AG09319 (cell line): ENCODE measurements around the gene IGSF21.

ENCODE experiments used
- DNase-seq: peaks from one replicate; pipeline ENCODE4 v3.0.0-alpha.2; 2010; ENCODE audit warnings: low read depth; ENCODE audit errors: extremely low read depth
- TF ChIP-seq, protein P1 (sequence below): IDR thresholded peaks from 2 replicates; pipeline ENCODE4 v1.5.1; 2011; ENCODE audit warnings: low read depth, mild to moderate bottlenecking, inconsistent platforms, low read length, moderate library complexity

IGSF21 gene

DNA sequence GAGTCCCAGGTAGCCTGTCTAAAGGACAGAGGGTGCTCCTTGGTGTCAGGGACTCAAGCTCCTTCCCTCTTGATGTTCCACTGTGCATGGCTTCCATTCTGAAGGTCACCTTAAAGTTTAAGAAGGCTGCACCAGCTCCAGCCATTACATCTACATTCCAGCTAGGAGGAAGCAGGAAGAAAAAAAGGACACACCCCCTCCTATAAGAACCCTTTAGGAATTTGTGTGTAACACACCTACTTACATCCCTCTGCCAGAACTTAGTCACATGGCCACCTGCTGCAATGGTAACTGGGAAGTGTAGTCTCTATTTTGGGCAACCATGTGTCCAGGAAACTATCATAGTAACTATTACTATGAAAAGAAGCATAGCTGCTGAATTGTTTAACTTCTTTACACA, 211.5 kb downstream of the IGSF21 start:
- DNase-seq, result no peak
- TF ChIP-seq, protein P1, sequence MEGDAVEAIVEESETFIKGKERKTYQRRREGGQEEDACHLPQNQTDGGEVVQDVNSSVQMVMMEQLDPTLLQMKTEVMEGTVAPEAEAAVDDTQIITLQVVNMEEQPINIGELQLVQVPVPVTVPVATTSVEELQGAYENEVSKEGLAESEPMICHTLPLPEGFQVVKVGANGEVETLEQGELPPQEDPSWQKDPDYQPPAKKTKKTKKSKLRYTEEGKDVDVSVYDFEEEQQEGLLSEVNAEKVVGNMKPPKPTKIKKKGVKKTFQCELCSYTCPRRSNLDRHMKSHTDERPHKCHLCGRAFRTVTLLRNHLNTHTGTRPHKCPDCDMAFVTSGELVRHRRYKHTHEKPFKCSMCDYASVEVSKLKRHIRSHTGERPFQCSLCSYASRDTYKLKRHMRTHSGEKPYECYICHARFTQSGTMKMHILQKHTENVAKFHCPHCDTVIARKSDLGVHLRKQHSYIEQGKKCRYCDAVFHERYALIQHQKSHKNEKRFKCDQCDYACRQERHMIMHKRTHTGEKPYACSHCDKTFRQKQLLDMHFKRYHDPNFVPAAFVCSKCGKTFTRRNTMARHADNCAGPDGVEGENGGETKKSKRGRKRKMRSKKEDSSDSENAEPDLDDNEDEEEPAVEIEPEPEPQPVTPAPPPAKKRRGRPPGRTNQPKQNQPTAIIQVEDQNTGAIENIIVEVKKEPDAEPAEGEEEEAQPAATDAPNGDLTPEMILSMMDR, result no peak

DNA sequence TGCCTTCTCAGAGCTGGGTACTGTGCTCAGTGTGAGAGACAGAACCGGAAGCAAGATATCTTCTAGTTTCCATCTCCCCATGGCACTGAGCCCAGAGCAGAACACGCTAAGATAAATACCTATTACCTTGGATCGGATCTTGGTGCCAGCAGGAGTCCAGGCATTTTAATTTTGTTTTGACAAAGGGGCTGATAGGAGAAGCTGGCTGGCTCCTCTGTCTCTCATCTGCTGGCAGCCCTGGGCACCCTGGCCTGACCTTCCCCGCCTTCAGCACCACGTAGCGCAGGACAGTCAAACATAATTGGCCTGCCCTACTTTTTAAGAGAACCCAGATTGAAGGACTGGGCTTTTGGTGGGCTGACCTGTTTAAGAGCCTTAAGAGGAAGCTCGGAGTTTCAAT, 212.5 kb downstream of the IGSF21 start:
- TF ChIP-seq, protein P1, result no peak
- DNase-seq, result no peak

DNA sequence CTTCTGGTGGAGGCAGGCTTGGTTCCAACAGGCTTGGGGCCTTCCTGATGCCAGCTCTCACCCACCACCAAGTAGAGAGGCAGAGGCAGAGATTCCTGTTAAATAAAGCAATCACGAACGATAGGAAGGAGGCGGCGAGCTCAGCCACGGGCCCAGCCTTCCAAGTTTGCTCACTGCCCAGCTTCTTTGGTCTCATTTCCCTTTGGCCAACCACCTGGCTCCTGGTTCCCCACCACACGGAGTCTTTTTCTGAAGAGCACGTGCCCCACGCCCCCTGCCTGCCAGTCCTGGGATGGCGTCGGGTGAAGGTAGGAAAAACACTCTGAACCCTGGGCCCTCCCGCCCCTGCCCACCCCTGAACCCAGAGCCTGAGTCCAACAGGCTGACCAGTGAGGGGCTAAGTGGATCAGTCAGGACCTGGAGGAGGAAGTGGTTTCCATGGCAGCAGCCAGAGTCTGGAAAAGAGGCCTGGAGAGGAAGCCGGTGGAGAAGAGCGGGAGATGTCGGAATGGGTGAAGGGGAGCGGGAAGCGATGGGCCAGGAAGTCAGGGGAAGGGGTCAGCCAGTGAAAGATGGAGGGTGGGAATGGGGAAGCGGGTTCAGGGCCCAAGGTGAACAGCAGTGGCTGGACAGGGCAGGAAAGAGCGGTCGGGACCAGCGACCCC, 214.9 kb downstream of the IGSF21 start:
- TF ChIP-seq, protein P1, result no peak
- no peak for DNase-seq

DNA sequence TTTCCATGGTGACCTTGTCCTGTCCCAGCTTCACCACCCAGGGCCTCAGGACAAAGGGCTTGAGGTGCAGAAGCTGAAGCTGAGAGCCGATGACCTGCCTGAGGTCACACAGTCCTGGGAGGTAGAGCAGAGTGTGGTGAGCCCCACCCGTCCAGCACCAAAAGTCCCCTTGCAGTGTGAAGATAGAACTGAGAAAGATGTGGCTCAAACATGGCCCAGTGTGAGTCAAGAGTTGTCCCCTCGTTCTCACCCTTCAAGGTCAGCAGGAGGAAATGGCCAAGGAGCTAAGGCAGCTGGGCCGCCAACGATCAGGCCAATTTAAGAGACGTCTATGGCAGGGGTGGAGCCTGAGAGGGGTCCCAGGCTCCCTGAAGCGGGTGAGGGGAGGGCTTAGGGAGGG, 215.7 kb downstream of the IGSF21 start:
- TF ChIP-seq, protein P1, result no peak
- no peak for DNase-seq

DNA sequence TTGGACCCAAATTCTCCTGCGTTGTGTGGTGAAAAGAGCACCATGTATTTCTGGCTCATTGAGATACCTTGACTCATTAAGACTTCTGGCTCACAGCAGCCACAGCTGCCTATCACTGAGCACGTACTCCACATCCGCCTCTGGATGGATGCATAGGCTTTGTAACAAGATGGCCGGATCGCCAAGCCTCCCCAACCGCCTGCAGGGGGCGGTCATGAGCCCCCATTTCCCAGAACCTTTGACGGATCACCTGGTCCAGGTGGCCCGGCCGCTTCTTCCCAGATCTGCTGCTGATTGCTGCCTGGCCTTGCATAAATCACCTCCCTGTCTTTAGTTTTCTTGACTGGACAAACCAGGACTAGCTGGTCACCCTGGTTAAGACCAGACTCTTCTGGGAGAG, 216.6 kb downstream of the IGSF21 start:
- DNase-seq, result no peak
- TF ChIP-seq, protein P1, result no peak

DNA sequence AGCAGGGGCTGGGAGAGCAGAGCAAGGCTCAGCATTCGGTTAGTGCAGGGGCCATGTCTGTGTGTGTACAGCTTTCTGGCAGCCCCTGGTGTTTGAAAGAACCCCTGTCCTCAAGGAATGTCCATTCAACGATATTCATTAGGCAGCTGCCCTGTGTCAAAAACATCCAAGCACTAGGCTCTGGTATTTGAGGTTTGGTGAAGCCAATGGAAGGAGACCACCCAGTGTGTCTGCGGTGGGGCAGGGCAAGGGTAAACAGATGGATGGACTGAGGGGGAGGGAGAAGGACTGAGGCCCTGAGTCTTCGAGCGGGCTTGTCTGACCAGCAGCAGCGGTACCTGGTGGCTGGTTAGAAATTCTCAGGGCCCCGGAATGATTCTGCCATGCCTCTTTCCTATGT, 217.5 kb downstream of the IGSF21 start:
- TF ChIP-seq, protein P1, result no peak
- DNase-seq, result no peak

DNA sequence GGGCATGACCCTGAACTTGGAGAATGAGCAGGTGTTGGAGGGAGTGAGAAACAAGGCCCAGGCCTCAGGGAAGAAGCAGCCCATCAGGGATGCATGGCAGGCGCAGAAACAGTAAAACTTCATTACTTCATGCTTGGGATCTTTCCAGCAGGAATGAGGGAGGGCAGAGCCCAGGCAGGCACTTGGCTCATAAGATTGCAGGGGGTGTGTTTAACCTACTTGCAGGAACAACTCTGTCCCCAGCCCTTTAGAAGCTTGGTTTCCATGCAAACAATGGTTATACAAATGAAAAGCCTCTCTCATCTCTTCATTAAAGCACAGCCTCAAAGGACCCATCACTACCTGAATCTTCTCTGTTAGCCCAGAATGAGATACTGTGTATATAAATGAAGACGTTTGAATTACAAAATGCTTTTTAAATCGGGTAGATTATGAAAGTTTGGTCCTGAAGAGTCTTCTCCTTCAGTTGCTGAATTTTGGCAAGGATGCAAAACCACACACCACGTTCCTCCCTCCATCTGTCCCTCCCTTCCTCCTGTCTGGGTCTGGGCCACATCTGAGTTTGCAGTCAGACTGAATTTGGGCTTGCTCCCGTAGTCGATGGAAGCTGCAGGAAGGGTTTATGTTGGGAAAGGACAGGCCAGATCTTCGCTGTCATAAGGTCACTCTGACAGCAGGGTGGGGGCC, 218.8 kb downstream of the IGSF21 start:
- TF ChIP-seq, protein P1, result no peak
- no peak for DNase-seq
